Frontal cortex (tissue), 4 donors: Measurements from ENCODE around the gene FSCN2. TPM values are rescaled to one million over a fixed set of nuclear protein-coding genes. Genes with fewer than 3 reads are reported as not detected.

Source experiments
- DNase-seq, 2 donors: peaks; one replicate each; pipeline ENCODE4 v3.0.0; 2012; ENCODE audit warnings: low spot score in 2 of 2
- FAIRE-seq: peaks from 2 replicates; lab custom pipeline; 2012; peaks lifted over from hg19 to GRCh38; lab: Jason Lieb, UNC
- total RNA-seq: library from RNA; depleted of rRNA; stranded (reverse); fragments of >200 nt; gene quantifications from one replicate; pipeline ENCODE4 v1.2.3, GENCODE V29; 2014
- donor health status: control.
- donor health status: control.
- donor health status: control.

The FSCN2 gene
- total RNA-seq, 1 donor from 2014 or later: 4.9 TPM

- FAIRE-seq (no peak), DNase-seq (no peak)
Observed at GRCh38 chr17:81511804-81512561, 16.2 kb upstream of the FSCN2 start.

DNA sequence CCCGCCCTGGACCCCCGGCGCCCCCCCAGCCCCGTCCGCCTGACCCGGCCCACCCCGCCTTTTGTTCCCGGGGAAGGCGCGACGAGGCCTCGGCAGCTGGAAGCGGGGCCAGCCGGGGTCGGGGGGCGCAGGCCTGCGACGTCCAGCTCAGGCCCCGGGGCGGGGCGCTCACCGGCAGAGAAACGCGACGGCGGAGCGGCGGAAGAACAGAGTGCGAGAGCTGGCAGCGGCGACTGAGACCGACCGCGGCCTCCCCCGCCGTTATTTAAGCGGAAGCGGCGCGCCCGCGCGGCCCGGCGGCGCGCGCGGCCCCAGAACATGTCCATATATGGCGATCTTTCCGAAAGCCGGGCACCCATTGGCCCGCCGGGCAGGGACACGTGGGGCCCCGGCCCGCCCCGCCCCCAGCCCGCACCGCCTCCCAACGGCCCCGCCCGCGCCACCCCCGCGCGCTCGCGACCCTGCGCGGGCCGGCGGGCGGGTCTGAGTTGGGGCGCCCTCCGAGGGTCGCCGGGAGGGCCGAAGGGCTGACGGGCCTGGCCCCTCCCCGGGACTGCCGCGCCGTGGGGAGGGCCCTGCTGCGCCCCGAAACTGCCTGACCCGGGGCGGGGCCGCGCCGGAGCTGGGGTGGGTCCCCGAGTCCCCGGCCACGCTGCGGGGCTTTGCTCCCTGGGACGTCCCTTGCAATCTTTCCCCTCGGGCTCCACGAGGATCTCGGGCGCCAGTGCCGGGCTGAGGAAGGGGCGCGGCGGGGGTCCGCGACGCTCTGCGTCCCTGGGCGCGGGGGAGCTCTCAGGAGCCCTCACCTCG, 15.4 kb upstream of the FSCN2 start, which contains the start of gene ACTG1:
ACTG1 (minus strand) TSS at position 238 of the 810 bp plus-strand sequence. CDS start 445 bp downstream, outside the sequence.
- DNase-seq: peak; percentile 98 to 99
- no peak for FAIRE-seq

- FAIRE-seq (no peak), DNase-seq (peak in 1 of 2 donors; percentile 71)
Observed at GRCh38 chr17:81513372-81513752, 14.8 kb upstream of the FSCN2 start.

DNA sequence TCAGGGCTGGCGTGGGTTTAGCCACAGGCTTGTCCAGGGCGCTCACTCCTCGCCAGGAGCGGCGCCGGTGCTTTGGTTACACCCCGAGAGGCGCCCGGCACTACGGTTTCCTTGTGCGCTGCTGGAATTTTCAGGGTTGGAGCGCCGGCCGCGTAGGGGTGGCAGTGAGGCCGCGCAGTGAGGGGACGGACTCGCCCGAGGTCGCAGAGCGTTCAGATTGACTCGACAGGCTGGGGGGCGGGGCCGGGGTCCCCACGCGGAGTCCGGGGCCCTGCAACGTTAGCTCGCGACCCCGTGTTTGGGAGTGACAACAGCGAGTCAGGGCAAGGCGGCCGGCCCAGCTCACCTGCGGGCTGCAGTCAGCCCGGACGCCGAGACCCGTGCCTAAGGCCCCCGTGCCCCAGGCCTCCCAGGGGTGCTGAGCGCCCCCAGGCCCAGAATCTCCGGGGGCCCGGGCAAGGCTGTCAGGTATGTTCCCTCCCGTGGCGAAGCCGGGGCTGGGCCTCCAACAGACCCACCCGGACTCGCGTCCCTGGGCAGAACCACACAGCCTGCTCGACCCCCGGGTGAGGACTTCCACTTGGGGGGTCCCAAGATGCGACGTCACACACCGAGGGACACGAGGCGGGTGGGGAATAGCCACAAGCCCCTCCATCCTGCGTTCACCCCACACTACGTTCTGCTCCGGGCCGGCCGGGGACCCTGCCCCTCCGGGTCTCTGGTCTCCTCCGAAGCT, 14.3 kb upstream of the FSCN2 start:
- peak in 1 of 2 donors; percentile 67 for DNase-seq
- no peak for FAIRE-seq

GRCh38 chr17:81514489-81514738, 13.8 kb upstream of the FSCN2 start:
- no peak for DNase-seq
- no peak for FAIRE-seq

DNA sequence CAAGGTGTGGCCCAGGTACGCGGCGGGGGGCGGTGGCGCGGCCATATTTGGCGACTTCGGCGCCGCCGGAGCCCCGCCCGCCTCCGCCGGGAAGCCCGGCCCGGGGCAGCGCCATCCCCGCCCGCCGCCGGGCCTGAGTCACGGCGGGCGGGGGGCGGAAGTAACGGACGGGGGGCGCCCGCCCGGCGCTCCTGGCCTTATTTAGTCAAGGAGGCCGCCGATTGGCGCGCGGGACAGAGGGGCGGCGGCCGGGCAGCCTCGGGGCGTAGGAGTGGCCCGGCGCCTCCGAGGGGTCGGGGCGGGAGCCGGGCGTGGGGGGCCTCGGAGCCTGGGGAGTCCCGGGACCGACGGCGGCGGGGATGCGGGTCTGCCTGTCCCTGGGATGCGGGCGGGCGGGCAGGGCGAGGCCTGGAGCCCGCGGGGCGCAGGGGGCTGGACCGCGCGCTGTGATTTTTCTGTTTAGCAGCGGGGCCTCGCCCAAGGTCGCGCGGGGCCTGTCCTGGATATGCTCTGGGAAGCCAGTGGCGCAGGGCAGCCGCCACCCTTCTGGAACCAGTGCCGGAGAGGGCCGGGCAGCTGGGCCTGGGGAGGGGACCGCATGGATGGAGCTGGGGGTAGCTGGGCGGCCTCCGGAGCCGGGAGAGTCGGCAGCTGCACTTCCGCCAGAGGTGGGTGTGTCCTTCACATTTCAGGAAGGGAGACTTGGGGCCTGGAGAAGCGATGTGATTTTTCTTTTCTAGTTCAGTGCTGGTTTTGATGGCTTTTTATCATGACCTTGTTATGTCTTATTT, 13.2 kb upstream of the FSCN2 start:
- FAIRE-seq: no peak

DNA sequence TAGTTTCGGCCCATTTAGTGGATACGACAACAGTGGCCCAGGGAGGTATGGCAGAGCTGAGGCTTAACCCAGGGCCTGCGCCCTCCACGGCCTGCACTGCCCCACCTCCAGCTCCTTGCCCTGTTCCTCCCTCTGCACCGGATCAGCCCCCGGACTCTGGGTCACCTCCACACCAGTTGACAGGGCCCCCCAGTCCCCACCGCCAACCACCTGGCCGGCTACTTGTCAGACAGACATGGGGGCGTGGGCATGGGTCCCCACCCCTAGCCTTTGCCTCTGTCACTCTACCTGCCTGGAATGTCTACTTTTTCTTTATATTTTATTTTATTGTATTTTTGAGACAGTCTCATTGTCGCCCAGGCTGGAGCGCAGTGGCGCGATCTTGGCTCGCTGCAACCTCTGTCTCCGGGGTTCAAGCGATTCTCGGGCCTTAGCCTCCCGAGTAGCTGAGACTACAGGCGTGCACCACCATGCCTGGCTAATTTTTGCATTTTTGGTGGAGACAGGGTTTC, 12.6 kb upstream of the FSCN2 start:
- FAIRE-seq (no peak), DNase-seq (no peak)

More for the DNA sequence above, 13.2 kb upstream of the FSCN2 start:
- DNase-seq: peak; percentile 71 to 83

DNA sequence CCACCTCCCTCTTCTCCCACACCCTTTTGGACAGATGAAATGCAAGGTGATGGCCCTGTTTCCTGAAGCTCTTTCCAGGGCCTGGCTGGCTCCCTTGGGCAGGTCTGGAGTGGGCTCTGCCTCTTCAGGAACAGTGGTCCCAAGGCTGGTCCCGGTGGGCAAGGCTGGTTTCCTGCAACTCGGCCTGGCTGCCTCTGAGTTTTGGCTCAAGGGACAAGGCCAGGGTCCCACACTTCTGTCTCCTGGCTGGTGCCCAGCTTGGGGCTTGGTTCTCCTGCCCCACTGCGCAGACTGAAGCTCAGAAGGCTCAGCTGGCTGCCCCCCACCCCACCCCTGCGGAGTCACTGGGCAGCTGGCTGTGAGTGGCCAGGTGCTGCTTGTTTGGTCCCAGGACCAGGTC, 11.7 kb upstream of the FSCN2 start:
- FAIRE-seq (no peak), DNase-seq (no peak)

DNA sequence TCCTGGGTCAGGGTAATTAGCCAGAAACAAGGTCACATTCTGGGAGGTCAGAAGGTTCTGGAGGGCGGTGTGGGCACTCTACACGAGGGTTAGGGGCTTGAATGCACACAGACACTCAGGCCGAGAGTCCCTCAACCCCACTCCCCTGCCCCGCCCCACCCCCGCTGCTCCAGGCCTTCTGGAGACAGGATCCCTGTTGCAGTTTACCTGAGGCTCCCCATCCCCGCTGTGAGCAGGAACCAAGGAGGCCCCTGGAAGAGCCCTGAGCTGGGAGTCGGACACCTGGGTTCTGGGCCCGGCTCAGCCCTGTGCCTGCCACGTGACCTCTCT, 11.2 kb upstream of the FSCN2 start:
- DNase-seq (no peak), FAIRE-seq (no peak)

DNA sequence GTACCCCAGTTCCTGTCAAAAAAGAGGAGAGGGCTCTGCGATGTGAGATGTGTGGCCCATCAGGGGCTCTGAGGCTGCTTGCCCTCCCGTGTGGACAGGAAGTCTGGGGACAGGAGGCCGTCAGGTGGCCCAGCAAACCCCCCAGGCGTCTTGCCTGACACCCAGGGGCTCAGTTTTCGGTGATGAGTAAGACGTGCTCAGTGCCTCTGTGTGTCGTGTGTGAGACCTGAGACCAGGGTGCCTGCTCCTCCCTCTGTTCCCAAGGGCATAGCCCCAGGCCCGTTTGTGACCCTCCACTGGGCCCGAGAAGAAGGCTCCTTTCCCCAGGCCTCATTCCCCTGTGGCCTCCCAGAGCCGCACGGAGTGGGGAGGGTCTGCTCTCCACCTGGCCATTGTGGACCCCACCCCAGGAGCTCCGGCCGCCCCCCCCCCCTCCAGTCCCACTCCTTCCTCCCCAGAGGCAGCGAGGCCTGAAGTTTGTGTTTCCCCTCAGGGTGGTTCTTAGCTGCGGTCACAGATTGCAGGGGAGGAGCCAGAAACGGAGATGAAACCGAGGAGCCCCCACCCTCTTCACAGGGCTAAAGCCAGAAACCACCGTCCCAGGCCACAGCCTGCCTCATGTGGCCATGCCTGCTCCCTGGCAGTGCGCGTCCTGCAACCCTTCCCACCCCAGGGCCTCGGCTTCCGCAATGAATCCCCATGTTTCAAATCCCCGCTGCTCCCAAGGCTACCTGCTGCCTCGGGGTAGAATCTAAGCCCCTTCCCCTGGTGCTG, 10.7 kb upstream of the FSCN2 start:
- FAIRE-seq (no peak), DNase-seq (no peak)

GRCh38 chr17:81518113-81518784, 9.9 kb upstream of the FSCN2 start:
- FAIRE-seq: no peak

DNA sequence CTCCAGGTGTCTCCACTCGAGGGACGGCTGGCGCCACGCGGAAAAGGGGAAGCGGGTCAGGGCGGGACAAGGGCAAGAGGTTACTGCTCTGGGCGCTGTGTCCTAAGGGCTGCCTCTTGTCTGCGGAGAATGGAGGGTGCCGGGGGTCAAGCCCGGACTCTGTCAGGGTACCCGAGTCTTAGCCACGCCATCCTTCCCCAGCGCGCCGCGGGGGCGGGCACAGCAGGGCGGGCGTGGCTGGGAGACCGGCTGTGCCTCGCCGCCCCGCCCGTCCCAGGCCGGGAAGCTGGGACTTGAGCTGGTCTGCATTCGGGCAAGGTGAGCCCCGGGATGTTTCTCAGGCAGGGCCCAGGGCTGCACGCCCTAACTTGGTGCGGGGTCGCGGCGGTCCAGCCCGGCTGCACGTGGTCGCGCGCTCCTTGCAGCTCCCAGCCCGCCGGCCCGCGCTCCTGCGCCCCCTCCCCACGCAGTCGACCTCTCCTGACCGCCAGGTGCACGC, 9.3 kb upstream of the FSCN2 start:
- DNase-seq: no peak
- no peak for FAIRE-seq

More at GRCh38 chr17:81518113-81518784, 9.9 kb upstream of the FSCN2 start:
- no peak for DNase-seq

GRCh38 chr17:81519284-81520020, 8.7 kb upstream of the FSCN2 start:
- no peak for DNase-seq
- no peak for FAIRE-seq

DNA sequence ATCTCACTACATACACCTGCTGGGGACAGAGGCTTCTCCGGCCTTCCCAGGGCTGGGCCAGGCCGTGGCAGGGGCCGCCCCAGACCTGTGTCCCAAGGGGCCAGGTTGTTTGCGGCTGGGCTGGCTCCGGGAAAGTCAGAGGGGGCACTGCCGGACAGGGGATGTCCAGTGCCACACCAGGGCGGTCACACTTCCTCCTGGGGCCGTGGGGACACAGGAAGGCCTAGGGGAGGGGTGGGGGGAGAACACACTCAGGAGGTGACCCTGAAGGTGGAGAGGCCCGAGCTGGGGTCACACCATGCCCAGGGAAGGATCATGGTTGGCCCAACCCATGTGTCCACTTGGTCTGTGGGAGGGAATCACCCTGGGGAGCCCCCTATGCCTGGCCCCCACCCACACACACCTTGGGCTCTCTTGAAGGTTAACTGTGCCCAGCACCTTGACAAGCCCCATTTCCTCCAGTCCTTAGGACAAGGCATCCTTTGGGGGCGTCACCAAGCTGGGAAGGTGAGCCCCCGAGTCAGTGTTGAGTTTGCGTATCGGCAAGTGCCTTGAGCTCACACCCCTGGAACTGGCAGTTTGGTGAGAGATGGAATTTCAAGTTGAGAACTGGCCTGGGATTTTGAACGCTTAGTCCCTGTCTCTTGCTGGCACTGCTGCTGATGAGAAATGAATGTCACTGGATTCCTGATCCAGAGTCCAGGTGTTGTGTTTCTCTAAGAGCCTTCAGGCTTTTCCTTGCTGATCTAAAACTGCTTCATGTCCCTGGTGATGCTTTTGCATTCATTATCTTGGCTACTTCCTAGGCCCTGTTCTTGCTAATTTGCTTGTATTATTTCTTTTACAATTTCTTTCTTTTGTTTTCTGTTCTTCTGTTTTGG, 7.9 kb upstream of the FSCN2 start:
- FAIRE-seq (no peak), DNase-seq (no peak)

GRCh38 chr17:81522491-81523401, 5.4 kb upstream of the FSCN2 start:
- FAIRE-seq (no peak), DNase-seq (no peak)
